Activated T-helper 9 cell treated with anti-CD3 and anti-CD28 coated beads, Interleukin-2, amount 50 U/mL, for 16 hours (primary cell): ENCODE measurements around the gene TMBIM1.
A peak's percentile ranks its signal among the peaks of the same experiment; 100 is the strongest.
"Not testable (repeated sequence)": the region's sequence is repeated elsewhere in the genome, so short reads cannot be mapped to it uniquely, and the experiment has no call there.

Experiments used
- DNase-seq: peaks from one replicate; pipeline ENCODE4 v3.0.0-alpha.2; 2020; ENCODE audit warnings: low read depth

The TMBIM1 gene

DNA sequence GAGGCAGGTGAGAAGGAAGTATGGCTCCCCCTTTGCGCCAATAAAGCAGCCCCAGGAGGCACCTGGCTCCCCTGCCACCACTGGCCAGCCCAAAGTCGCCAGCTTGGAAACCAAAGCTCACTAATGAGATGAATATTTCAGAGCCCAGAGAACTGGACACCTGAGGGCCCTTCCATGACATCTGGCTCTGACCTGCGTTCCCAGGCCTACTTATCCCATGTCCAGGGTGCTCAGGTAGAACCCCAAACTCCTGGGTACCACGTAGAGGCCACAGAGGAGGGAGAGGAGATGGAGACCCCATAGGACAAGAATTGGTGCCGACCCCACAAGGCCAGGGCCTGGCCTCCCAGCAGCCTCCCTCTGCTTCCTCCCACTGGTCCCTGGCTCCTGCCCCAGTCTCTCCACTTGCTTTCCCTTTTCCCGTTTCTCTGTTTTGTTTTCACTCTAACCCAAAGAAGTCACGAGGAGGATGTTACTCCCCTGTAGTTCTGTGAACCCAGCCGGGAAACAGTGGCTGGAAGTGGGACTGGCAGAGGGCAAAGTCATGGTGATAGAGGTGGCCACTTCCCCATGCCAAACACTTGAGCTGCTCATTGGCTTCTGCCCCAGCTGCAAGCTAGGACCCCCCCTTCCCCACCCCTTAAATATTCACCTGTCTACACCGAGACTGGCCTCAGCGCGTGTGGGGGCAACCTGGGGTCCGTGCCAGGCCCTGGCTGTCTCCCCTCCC lies 820 bp downstream of the TMBIM1 start:
- no peak for DNase-seq

DNA sequence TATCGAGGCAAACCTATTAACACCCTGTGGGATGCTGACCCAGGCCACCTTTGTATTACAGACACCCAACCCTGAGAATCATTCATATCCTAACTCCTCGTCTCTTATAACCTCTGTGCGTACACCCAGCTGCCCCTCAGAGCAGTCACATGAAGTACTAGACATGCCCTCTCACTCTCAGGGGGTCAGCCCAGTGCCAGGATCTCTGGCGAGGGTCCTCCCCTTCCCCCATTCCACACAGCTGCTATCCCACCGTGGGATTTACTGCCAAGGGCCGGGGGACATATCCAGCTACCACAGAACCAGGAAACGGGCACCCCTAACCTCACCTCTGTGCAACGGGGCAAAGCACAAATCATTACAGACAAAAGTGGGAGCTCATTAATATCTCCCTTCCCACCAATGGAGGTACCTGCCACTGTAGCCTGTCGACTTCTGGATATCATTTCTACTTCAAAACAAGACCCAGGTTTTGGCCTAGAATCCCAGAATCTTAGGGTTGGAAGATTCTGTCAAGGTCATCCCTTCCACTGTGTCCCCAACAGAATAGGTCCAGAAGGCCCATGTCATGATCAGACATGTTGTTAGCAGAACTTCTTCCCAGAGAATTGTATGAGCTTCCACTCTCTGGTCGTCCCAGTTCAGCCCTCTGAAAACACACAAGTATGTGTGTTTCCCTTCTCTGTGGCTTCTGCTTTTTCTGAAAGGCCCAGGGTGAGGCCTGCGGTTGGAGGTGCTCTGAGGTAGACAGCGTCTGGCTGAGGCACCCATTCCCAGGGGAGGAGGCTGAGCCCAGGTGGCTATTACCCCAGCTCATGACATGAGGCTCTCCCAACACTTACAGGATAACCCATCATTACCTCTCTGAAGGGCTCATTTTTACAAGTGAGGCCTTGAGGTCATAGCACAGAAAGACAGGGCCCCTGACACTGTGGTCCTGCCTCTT lies 1.7 kb downstream of the TMBIM1 start:
- DNase-seq = peak; percentile 29

DNA sequence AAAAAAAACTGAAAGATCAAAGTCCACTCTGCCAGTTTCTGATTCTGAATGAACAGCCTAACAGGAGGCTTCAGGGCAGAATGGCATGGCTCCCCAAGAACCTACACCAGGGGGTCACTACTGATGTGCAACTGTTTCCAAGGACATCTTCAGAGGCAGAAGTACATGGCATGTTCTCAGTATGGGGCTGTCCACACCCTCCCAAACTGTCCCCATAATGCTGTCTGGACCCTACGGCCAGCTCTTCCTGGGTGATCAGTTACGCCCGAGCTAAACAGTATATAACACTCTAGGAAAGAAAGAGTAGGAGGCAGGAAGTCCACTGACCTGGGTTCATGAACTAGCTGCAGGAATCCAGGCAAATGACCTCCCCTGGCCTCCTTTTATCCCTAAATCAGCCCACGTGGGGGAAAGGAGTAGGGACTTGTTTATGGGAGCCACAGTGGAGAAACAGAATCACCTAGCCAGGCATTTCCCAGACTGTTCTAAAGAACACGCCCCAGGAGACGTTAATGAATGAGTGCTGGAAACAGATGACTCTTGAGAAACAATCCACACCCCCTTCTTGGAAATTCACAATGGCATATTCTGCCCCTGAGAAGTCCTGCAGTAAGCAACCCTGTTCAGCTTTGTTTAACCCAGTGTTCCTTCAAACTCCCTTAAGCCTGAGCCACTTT lies 2.5 kb downstream of the TMBIM1 start:
- DNase-seq = no peak

DNA sequence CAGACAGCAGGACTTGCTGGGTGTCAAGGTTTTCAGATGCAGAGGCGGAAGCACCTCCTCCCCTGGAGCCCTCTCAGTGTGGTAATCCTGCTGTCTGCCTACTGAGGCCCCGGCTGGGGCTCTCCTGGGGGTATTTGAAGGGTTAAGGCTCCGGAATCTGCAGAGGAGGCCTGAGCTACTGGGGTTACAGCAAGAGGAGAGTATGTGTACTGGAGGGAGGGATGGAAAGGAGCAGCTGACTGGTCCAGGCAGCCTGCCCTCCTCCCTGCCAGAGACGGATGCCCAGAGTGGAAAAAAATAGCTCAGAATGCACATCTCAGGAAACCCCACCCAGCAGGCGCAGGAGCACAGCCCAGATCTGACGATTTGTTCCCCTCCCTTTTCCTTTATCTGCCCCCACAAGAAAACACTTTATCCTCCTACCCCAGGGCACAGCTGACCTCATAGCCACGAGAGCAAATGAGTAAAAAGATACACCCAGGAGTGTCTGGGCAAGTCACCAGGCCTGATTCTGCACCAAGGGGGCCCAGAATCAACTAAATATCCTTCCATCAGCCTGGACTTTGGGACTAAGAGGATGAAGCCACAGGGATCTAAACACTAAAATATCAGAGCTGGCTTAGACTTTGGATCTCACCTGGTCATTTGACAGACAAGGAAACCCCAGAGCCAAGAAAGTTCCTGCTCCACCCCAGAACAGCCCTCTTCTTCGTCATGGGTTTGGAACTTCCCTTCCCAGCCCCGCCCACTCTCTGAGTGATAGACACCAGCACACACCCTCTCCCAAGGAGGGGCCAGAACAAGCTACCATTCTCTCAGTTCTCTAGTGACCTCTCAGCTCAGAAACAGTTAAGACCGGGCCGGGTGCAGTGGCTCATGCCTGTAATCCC lies 5.5 kb downstream of the TMBIM1 start:
- peak; percentile 72 for DNase-seq

DNA sequence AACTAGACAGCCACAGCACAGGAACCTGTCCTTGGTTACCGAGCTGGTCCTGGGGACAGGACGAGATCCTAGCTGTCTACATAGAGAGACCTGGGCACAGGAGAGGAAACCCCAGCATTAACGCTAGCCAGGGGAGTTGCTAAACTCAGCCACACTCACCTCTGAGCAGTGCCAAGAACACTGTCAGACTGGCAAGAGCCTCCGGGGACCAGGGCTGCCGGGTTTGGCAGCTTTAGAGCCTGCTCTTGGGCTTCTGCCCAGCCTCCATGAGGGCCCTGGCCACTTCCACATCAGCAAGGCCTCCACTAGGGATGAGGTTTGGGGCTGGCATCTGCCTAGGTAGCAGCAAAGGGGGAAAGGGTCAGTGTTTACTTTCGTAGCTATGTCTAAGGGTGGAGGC lies 6.7 kb downstream of the TMBIM1 start:
- DNase-seq = no peak

DNA sequence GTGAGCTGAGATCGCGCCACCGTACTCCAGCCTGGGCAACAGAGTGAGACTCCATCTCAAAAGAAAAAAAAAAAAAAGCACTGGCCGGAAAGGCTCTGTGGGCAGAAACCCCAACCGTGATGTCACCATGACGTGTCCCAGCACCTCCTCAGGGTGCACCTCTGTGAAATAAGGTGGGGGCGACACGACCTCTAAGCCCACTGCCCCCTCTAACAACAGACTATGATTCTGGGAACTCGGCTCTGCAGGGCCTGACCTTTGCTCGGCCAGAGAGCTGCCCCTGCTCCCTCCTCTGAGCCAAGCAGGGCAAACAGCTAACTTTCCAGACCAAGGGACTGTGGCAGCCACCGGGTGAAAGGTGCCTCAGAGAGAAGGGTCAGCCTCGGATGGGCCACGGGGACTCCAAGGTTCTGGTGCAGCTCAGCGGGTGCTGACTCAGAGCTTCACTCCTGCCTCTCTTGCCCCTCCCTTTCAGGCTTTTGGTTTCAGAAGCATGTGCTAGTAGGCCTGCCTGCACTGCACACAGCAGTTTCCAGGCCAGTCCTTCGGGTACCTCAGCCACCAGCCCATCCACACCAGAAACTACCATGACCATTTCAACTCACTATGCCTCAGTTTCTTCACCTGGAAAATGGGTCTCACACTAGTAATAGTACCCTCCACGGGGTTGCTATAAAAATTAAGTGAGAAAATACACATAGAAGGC lies 8.0 kb downstream of the TMBIM1 start:
- peak; percentile 51 for DNase-seq

DNA sequence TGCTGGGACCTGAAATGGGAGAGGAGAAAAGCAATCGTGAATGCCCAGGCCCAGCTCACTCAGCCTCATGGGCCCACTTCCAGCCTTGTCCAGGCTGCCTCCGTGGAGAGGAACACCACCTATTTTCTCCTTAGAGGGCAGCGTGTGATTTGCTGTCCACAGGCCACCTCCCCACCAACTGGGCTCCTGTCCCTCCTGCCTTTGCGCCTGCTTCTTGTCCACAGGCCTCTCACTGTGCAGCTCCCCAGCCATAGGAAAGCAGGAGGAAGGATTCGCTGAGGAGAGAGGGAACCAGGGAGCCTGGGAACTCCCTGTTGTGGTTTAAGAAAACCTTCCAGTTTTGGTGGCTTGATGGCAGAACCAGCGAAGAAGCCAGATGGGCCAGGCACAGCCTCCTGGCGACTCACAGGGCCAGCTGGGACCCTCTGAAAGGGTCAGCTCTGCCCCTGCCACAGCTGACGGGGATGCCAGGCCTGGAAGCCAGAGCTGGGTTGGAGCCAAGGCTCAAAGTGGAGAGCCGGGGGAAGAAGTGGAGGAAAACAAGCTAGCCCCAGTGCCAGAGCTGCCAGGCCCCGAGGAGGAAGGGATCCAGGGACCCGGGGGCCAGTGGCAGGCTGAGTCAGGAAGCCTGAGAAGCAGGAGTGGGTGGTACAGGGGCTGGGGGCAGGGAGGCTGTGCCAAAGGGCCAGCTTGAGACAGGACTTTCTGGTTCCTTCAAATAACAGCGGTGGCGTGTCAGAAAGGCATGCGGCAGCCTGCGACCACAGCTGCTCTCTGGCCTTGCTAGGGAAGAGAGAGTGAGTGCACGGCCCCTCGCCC lies 9.9 kb downstream of the TMBIM1 start:
- DNase-seq = no peak

DNA sequence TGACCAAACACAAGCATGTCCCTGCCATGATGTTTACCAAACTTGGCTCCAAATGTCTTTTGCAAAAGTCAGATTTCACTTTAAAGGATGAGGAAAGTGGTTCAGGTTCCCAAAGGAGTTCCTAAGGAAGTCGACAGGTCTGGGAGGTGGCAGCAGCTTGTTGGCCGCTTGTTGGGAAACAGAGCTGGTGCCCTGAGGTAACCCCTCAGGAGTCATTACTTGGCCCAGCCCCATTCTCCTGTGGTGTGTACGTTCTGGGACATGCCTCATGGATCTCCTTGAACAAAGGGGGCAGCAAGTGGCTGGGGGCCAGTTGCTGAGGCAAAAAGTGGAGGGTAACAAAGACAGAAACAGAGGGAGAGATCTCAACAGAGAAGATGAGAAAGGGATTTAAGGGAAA lies 10.9 kb downstream of the TMBIM1 start:
- DNase-seq = no peak

DNA sequence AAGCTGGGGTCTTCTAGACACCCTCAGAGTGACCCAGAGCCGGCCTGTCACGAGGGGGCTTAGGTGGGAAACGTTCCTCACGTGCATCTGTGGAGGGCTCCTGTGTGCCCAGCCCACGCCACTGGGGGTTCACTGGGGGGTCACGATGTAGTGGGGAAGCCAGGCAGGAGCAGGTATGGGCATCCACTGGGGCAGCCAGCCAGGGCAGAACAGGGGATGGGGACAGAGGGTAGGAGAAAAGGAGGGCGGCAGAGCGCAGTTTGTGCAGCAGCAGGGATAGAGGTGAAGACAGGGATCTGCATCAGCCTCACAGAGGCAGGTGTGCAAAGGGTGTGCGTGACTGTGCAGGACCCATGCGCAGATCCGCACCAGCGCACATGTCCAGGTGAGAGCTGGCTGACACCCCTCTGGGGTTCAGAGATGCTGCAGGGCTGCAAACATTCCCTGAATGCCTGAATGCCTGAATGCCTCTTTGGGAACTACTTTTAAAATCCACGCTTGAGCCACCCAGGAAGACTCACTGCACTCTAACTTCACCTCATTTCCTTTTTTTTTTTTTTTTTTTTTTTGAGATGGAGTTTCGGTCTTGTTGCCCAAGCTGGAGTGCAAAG lies 11.9 kb downstream of the TMBIM1 start:
- DNase-seq = no peak

DNA sequence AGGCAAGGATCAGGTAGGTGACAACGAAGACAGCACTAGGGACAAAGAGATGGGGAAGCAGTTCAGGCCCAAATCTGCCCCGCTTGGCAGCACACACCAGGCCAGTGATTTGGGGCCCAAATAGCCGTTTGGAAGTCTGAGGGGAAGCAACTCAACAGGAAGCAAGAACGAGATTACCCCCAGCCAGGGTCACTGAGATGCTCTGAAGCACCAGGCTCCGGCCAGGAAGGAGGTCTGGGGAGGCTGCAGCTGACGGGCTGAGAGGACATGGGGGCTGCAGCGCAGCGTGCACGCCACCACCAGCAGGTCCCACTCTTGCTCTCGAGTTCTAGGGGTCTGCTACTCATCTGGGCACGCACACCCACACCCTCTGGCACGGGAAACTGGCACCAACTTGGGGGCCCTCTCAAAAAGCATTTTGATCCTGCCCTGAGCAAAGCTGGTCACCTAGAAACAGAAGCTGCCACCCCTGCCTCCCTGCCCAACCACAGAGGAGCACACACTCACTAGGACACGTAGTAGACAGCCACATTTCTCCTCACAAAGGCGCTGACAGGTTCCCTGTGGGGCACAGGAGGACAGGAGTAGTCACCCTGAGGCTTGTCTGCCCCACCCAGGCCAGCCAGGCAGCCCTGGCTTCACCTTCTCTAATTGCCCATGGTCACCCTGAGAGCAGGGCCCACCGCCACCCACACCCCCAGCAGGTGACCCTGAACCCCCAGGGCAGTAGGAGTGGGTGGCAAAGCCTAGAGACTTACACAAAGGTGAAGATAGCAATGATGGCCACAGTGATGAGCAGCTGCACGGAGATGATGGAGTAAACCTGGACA lies 13.6 kb downstream of the TMBIM1 start:
- DNase-seq = no peak

DNA sequence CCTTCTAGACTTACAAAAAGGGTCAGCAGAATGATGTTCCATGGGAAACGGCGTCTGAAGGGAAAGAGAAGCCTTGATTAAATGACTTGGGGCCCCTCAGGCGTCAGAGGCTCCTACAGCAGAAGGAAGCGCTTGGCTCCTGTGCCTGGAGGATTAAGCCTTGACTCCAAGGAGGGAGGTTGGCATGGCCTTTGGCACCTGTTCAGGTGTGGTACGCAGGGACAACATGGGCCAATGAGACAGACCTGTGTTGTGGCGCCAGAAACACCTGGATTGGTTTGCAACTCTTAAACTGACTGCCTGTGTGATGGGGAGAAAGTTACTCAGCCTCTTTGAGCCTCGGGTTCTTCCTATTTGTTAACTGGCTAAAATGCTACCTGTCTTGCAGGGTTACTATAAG lies 14.4 kb downstream of the TMBIM1 start:
- DNase-seq = no peak

DNA sequence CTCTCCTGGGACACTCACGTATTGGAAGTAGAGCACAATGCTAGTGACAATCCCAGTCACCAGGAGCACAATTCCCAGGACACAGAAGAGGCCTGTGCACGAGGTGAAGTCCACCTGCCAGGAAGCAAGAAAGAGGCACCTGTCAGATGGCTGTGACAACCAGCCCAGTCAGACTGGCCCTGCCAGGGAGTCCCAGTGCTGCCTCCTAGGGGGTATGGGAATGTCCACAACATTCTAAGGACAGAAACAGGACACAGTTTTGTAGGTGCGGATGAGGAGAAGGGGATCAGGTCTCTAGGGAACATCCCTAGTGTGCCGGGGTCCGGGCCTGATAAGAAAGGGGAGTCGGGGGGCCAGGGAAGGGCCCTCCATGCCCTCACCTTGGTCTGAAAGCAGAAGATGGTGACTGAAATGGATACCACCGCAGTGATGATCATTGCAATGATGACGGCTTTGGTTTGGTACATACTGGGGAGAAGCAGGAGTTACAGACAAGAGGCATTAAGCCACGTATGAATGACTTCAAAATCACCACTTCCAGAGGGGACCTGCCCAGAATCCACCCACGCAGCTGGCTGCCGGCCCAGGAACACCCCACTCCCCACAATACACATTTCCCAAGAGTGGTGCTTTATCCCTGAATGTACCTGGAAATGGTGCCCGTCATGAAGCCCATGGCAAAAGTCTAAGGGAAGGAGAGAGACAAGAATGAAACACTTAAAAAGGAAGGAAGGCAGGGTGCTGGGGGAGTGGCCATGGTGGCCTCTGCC lies 15.1 kb downstream of the TMBIM1 start:
- no peak for DNase-seq

DNA sequence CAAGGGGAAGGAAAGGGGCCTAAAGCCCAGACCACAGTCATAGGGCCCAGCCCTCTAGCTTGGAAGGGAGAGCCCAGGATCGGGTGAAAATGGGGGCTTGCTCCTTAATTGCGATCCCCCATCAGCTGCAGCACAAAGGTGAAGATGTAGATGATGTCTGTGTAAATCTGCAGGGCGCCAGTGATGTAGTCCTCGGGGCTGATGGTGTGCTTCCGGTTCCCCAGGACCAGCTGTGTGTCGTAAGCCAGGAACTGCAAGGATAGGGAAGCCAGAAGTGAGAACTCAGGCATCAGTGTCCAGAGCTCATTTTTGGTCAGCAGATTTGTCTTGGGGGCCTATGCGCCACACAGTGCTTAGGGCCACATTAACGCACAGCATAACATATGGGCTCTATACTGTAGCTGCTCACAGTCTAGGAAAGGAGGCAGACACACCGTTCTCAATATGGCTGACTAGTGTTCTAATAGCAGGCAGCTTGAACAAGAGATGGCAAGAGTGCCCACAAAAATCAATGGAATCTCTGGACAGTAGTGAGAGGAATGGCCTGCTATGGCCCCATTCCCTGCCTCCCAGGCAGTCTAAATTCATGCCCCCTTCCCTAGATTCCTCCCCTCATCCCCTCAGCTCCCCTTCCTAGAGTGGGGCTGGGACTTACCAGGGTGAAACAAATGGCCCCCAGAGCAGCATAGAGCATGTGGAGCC lies 16.8 kb downstream of the TMBIM1 start:
- DNase-seq = no peak

DNA sequence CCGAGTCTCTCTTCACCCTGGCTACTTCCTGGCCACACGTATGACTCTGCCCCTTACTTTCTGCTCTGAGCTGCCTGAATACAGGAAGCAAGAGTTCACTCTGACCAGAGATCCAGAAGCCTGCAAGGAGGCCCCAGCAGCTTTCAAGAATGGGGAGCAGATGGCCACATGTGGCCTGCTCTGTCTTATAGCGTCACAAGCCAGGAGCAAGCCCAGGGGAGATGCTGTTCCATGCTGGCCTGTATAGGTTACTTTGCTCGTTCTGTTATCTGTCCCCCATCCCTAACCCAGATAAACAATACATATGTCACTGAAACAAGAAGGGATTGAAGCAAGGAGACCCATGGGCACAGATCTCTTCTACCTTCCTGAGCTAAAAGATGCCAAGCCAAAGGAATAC lies 17.7 kb downstream of the TMBIM1 start:
- DNase-seq = no peak

DNA sequence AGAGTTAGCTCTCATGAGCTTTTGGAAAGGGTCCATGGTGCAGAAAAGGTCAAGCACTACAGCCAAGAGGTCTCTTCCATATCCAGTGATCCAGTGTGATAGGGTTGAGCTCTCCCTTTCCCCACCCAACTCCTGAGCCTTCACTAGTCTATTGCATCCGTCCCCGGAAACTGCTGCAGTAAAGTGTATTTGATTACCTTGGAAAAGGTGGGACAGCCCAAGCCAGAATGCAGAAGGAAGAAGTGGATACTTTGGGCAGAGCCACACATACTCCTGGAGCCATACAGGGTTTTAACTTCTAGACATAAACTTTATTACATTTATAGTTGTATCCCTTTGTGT lies 18.4 kb downstream of the TMBIM1 start:
- no peak for DNase-seq

DNA sequence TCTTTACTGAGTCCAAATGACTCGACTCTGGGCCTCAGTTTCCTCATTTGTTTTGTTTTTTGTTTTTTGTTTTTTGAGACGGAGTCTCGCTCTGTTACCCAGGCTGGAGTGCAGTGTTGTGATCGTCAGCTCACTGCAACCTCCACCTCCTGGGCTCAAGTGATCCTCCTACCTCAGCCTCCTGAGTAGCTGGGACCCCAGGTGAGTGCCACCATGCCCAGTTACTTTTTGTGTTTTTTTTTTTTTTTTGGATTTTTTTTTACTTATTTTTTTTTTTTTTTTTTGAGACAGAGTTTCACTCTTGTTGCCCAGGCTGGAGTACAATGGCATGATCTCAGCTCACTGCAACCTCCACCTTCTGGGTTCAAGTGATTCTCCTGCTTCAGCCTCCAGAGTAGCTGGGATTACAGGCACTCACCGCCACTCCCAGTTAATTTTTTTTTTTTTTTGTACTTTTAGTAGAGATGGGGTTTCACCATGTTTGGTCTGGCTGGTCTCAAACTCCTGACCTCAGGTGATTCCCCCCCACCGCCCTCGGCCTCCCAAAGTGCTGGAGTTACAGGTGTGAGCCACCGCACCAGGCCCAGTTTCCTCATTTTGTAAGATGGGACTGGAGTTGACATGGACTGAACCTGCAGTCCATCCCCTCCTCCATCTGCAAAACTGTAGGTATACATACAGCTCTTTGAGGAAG lies 18.9 kb downstream of the TMBIM1 start:
- not testable (repeated sequence) for DNase-seq
